Tibial nerve (tissue), 4 donors: ENCODE results near the gene CCDC92. TPM values are rescaled to one million over a fixed set of nuclear protein-coding genes. Genes with fewer than 3 reads are reported as not detected.

Experiments used
- DNase-seq, 2 donors: peaks; one replicate each; pipeline ENCODE4 v3.0.0-alpha.2; 2019; ENCODE audit warnings: low spot score in 2 of 2
- H3K27ac ChIP-seq, 4 donors: fragments of 200-600 bp; sonication (generic) in 3 of 4; one replicate each; pipeline ENCODE4 v1.5.1; 2017 to 2019; ENCODE audit warnings: mild to moderate bottlenecking in 1 of 4
- H3K27me3 ChIP-seq, 2 donors: fragments of 200-600 bp; sonication (generic) in 1 of 2; one replicate each; pipeline versions ENCODE4 v1.5.1 to v1.6.0; 2017 to 2019
- H3K36me3 ChIP-seq, 3 donors: fragments of 200-600 bp; sonication (generic); one replicate each; pipeline ENCODE4 v1.5.1; 2018 to 2019
- H3K4me1 ChIP-seq, 4 donors: fragments of 200-600 bp; sonication (generic) in 3 of 4; one replicate each; pipeline ENCODE4 v1.5.1; 2017 to 2019
- H3K4me3 ChIP-seq, 4 donors: fragments of 200-600 bp; sonication (generic) in 3 of 4; one replicate each; pipeline ENCODE4 v1.5.1; 2017 to 2019; ENCODE audit warnings: mild to moderate bottlenecking in 1 of 4, moderate library complexity in 1 of 4
- H3K9me3 ChIP-seq, 4 donors: fragments of 200-600 bp; sonication (generic) in 3 of 4; one replicate each; pipeline ENCODE4 v1.5.1; 2017 to 2019
- EP300 ChIP-seq, 2 donors: sonication (generic); formaldehyde crosslinking; IDR thresholded peaks; one replicate each; pipeline ENCODE4 v1.6.1; 2017; ENCODE audit warnings: antibody characterized with exemption in 2 of 2, mild to moderate bottlenecking in 1 of 2
- POLR2A ChIP-seq, 2 donors: fragments of 450-650 bp; IDR thresholded peaks; one replicate each; pipeline ENCODE4 v1.6.1; 2017; ENCODE audit warnings: antibody characterized with exemption in 2 of 2, mild to moderate bottlenecking in 2 of 2, moderate library complexity in 2 of 2
- WGBS, 2 donors: methylation state at CpG; one replicate each; pipeline ENCODE4 v1.1.5; 2018; 5-methylcytosine and 5-hydroxymethylcytosine counted together
- total RNA-seq, 4 donors: library from RNA; depleted of rRNA; stranded (reverse); fragments of >200 nt; gene quantifications; one replicate each; pipeline ENCODE4 v1.1.0, GENCODE V29; 2016
- TF ChIP-seq, protein P1 (sequence below), 5 experiments: fragments of 200-600 bp in 3 of 5; fragments of 450-650 bp in 2 of 5; sonication (generic) in 3 of 5; IDR thresholded peaks; one replicate each; pipeline ENCODE4 v1.5.1; 2016 to 2019; ENCODE audit warnings: antibody characterized with exemption in 5 of 5, mild to moderate bottlenecking in 3 of 5, moderate library complexity in 2 of 5

The CCDC92 gene
- total RNA-seq, 4 donors from 2014 or later = 41.0 to 46.8 (median 42.6) TPM

DNA sequence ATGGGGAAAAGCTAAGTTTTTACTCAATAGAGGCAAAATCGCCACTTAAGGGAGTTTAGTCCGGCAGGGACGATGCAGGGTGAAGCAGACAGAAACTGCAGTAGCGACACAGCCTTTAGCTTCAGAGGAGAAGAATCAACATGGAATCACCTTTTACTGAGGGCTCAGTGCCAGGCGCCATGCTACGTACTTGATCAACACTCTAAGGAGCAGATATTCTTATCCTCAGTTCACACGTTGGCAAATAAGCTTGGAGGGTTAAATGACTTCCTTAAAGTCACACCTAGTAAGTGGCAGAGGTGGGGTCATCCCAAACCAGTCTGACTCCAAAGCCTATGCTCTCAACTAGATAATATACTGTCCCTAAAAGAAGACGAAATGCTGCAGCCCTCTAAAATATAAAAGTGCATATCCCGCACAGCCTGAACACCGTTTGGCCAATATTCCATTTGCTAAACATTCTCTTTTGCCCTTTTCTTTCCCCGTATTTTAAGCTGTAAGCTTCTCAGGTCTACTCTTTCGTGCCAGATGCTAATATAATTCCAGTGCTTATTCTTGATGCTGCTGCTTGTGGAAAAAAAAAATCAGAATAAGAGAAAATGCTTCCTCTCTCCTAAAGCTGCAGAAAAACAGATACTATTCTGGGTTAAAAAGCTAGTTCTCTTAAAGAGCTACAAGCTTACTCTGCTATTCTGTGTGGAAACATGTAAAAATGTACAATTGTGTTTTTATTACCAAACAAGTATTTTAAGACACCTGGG lies 10.9 kb downstream of the CCDC92 start:
- DNase-seq = no peak
- H3K4me3 ChIP-seq = no peak overlapping the region
- WGBS, 2 donors = 84 to 86% methylated on average over 12 of the region's 12 CpGs
- no peaks in the 10 kb centered on the region for H3K4me1 ChIP-seq
- peaks cover 0 to 5% (median 0%) of the 10 kb centered on the region in 3 donors for H3K36me3 ChIP-seq
- TF ChIP-seq POLR2A (IDR thresholded peaks at IDR 0.05) = no peak
- TF ChIP-seq, protein P1, sequence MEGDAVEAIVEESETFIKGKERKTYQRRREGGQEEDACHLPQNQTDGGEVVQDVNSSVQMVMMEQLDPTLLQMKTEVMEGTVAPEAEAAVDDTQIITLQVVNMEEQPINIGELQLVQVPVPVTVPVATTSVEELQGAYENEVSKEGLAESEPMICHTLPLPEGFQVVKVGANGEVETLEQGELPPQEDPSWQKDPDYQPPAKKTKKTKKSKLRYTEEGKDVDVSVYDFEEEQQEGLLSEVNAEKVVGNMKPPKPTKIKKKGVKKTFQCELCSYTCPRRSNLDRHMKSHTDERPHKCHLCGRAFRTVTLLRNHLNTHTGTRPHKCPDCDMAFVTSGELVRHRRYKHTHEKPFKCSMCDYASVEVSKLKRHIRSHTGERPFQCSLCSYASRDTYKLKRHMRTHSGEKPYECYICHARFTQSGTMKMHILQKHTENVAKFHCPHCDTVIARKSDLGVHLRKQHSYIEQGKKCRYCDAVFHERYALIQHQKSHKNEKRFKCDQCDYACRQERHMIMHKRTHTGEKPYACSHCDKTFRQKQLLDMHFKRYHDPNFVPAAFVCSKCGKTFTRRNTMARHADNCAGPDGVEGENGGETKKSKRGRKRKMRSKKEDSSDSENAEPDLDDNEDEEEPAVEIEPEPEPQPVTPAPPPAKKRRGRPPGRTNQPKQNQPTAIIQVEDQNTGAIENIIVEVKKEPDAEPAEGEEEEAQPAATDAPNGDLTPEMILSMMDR (IDR thresholded peaks at IDR 0.05) = no peak
- no peak for TF ChIP-seq EP300 (IDR thresholded peaks at IDR 0.05)
- H3K9me3 ChIP-seq = no peaks in the 10 kb centered on the region
- no peak overlapping the region for H3K27ac ChIP-seq
- no peaks in the 10 kb centered on the region for H3K27me3 ChIP-seq

DNA sequence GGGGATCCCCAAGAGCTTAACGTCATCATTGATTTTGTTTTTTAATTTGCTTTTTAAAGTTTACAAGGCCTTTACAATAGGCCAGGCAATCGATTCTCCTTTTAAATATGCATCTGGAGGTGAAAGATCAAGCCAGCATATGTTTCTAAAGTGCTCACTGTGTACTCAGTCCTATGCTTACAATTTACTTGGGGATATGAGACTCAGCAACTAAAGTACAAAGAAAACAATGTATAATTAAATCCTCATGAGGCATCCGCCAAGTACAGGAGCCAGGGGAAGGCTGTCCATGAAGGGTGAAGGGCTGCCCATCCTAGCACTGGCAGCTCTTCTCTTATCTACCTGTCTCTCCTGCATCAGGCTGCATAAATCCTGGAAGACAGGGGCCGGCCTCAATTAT lies 11.8 kb downstream of the CCDC92 start:
- peaks cover 0 to 5% (median 0%) of the 10 kb centered on the region in 3 donors for H3K36me3 ChIP-seq
- no peaks in the 10 kb centered on the region for H3K4me1 ChIP-seq
- H3K27ac ChIP-seq = no peak overlapping the region
- no peaks in the 10 kb centered on the region for H3K9me3 ChIP-seq
- DNase-seq = no peak
- H3K27me3 ChIP-seq = no peaks in the 10 kb centered on the region
- WGBS, 2 donors = 75 to 78% methylated on average over 4 of the region's 4 CpGs
- no peak overlapping the region for H3K4me3 ChIP-seq
- TF ChIP-seq POLR2A (IDR thresholded peaks at IDR 0.05) (no peak), EP300 (IDR thresholded peaks at IDR 0.05) (no peak)
- TF ChIP-seq, protein P1 (IDR thresholded peaks at IDR 0.05) = no peak

DNA sequence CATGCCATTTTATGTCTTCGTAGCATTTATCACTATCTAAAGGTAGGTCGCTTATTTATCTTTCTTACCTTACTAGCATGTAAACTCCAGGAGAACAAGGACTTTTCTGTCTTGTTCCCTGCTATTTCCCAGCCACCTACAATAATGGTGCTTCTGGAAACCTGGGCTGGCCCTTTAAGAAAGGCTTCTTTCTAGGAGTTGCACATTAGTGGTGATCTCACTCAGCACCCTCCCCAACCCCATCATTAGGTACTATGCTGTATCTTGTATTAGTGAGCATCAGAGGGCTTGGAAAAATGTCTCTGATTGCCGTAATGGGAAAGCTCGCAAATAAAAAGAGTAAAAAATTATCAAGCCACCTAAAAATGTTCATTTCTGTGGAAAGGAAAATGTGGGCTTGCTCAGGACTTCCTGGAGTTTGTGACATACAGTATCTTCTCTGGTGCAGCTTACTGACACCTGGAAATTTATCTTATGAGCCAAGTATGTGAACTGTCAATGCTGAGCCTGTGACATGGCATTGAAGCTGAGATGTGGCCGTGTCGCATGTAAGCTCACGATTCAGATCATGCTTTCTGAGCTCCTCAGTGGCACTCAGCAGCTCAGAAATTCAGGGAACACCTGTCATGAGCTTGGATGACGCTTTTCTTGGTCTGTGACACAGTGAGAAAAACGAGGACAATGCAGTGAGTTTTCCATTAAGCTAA lies 12.4 kb downstream of the CCDC92 start:
- no peaks in the 10 kb centered on the region for H3K4me1 ChIP-seq
- TF ChIP-seq POLR2A (IDR thresholded peaks at IDR 0.05) (no peak), EP300 (IDR thresholded peaks at IDR 0.05) (no peak)
- TF ChIP-seq, protein P1 (IDR thresholded peaks at IDR 0.05) = no peak
- H3K27ac ChIP-seq = no peak overlapping the region

DNA sequence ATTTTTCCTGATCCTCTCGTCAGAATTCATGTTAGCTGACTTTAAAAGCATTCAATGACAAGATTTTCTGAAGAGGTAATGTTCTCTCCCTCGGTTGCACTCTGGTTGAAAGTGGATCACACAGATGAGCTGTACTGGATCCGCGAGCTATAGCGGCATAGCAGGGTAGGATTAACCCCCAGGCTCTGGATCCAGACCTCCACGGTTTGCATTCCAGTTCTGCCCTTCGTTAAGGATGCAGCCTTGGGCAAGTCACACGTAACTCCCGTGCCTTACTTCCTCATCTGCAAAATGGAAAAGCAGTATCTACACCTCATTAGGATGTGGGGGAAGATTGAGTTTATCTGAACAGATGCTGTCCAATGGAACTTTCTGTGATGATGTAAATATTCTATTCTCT lies 13.8 kb downstream of the CCDC92 start:
- H3K9me3 ChIP-seq = no peaks in the 10 kb centered on the region
- 77 to 85% methylated on average over 9 of the region's 9 CpGs for WGBS, 2 donors
- DNase-seq = no peak
- H3K27me3 ChIP-seq = no peaks in the 10 kb centered on the region
- TF ChIP-seq POLR2A (IDR thresholded peaks at IDR 0.05) (no peak), EP300 (IDR thresholded peaks at IDR 0.05) (no peak)
- TF ChIP-seq, protein P1 (IDR thresholded peaks at IDR 0.05) = no peak
- H3K27ac ChIP-seq = no peak overlapping the region
- no peak overlapping the region for H3K4me3 ChIP-seq
- H3K4me1 ChIP-seq = no peaks in the 10 kb centered on the region
- peaks cover 0 to 9% (median 0%) of the 10 kb centered on the region in 3 donors for H3K36me3 ChIP-seq

More for the DNA sequence above, 12.4 kb downstream of the CCDC92 start:
- H3K4me3 ChIP-seq = no peak overlapping the region
- H3K27me3 ChIP-seq = no peaks in the 10 kb centered on the region
- 90 to 91% methylated on average over 9 of the region's 9 CpGs for WGBS, 2 donors
- no peaks in the 10 kb centered on the region for H3K9me3 ChIP-seq
- H3K36me3 ChIP-seq = peaks cover 0 to 5% (median 0%) of the 10 kb centered on the region in 3 donors
- no peak for DNase-seq

DNA sequence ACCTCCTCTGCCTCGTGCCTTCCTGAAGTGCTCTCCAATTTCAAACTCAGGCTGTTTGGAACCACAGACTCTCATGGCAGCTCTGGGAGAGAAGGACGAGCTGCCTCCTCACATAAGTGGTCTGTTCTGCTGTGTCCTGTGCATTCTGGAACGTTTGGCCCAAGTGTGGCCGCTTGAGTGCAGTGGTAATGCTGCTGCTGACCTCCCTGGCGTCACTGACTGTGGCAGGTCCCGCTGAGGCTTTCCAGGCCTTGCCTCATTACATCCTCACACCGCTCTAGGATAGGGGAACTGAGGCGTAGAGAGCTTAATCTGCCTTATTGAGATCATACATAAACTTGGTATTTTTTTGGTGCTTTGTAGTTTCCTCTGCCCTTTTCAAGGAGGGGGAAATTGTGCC lies 14.2 kb downstream of the CCDC92 start:
- TF ChIP-seq POLR2A (IDR thresholded peaks at IDR 0.05) = no peak
- TF ChIP-seq, protein P1 (IDR thresholded peaks at IDR 0.05) = no peak
- no peak for TF ChIP-seq EP300 (IDR thresholded peaks at IDR 0.05)
- H3K27ac ChIP-seq = no peak overlapping the region
- WGBS, 2 donors = 82 to 85% methylated on average over 8 of the region's 8 CpGs

More for the DNA sequence above, 14.2 kb downstream of the CCDC92 start:
- Histone ChIP-seq H3K4me1 (no peaks in the 10 kb centered on the region), H3K27me3 (no peaks in the 10 kb centered on the region), H3K9me3 (no peaks in the 10 kb centered on the region), H3K36me3 (peaks cover 0 to 9% (median 0%) of the 10 kb centered on the region in 3 donors), H3K4me3 (no peak overlapping the region)
- no peak for DNase-seq
